ENCODE data around the gene PCTP. TPM values are rescaled to one million over a fixed set of nuclear protein-coding genes. Genes with fewer than 3 reads are reported as not detected.

The PCTP gene
- total and polyA plus RNA-seq, 2 of the 4 experiments (the other 2 are of a cell fraction): 11.6 to 12.9 TPM

GRCh38 chr17:55768936-55769624, 18.2 kb downstream of the PCTP start:
- Histone ChIP-seq H3K4me1 (ENCODE audit: control insufficient read depth, insufficient read depth, low read length) (peaks cover 8% of the 10 kb centered on the region), H3K27me3 (ENCODE audit: control insufficient read depth, insufficient read depth, low read length) (no peaks in the 10 kb centered on the region), H4K8ac (ENCODE audit: low read depth in 2 of 2, low read length in 2 of 2) (0 out of 4 replicates have a peak overlapping the region, but pooled peaks of 1 of the 2 experiments have one; percentile 15), H3K9me3 (ENCODE audit: control insufficient read depth, insufficient read depth, low read length) (no peaks in the 10 kb centered on the region), H2BK5ac (ENCODE audit: low read depth, low read length, poor library complexity, severe bottlenecking) (peak overlapping the region; percentile 62), H2BK20ac (ENCODE audit: low read depth, low read length) (no peak overlapping the region), H3K79me1 (ENCODE audit: low read depth in 1 of 2, low read length in 2 of 2) (no peaks in the 10 kb centered on the region; a peak in 2 of 4 replicates), H3K27ac (ENCODE audit: insufficient read depth, low read length) (peak overlapping the region; percentile 70; the same call in 1 of the 2 replicates), H3K9ac (ENCODE audit: low read depth, low read length) (no peak overlapping the region), H3K4me3 (ENCODE audit: insufficient read depth, low read depth, low read length) (no peak overlapping the region), H3K56ac (ENCODE audit: extremely low read depth, insufficient read depth, low read length) (no peak overlapping the region), H2BK120ac (ENCODE audit: low read depth, low read length) (no peak overlapping the region), H3K23ac (ENCODE audit: low read depth, low read length) (peak overlapping the region; percentile 48; the same call in 1 of the 2 replicates), H3K18ac (ENCODE audit: low read depth, low read length) (peak overlapping the region; percentile 1), H3K9me1 (ENCODE audit: insufficient read depth, low read length) (peaks cover 9% of the 10 kb centered on the region), H4K5ac (ENCODE audit: low read depth, low read length) (no peak overlapping the region), H2AFZ (replicated peaks; ENCODE audit: low read length, poor library complexity) (peak overlapping the region; percentile 62), H2AK9ac (replicated peaks; ENCODE audit: low read depth, low read length, poor library complexity) (no peak overlapping the region), H4K91ac (ENCODE audit: insufficient read depth, low read depth, low read length) (no peak overlapping the region), H4K20me1 (ENCODE audit: insufficient read depth, low read length) (peaks cover 4% of the 10 kb centered on the region; the same call in 1 of the 2 replicates), H3K4ac (ENCODE audit: low read depth, low read length) (no peak overlapping the region; the same call in 1 of the 2 replicates), H3K4me2 (ENCODE audit: low read depth, low read length) (peak overlapping the region; percentile 45), H2AK5ac (ENCODE audit: low read depth, low read length) (no peak overlapping the region), H3K36me3 (ENCODE audit: control insufficient read depth, insufficient read depth, low read length) (peaks cover 20% of the 10 kb centered on the region), H2BK15ac (ENCODE audit: low read depth, low read length) (no peak overlapping the region), H3K14ac (replicated peaks; ENCODE audit: low read depth, low read length) (peak overlapping the region; percentile 49; the same call in 1 of the 2 replicates)
- in situ Hi-C loops (cut with MboI; ENCODE audit: low sequenced_read_pairs): no loop called here
- BruUV-seq (replicated peaks): no TSS peak
- dilution Hi-C loops (cut with HindIII; ENCODE audit: low sequenced_read_pairs, unreplicated experiment): no loop called here
- ChIA-PET POLR2A (ENCODE audit: unreplicated experiment) (no interaction called here), CTCF (interaction anchor here (1.1 to 1.9 kb wide), 5 partner anchors 11 to 243 kb away, joined by 3 to 7 read pairs (median 5); partner anchors contain the start of gene TMEM100)
- intact Hi-C loops (cut with micrococcal nuclease): no loop called here
- TF ChIP-seq FOS (IDR thresholded peaks at IDR 0.05; ENCODE audit: low read depth, low read length) (no peak), USF2 (IDR thresholded peaks at IDR 0.05; ENCODE audit: low read depth, low read length) (peak; percentile 50), NFE2L2 (IDR thresholded peaks at IDR 0.05; ENCODE audit: low read depth, low read length) (no peak)
- ATAC-seq (ENCODE audit: low read depth) (peak; percentile 16; the same call in 1 of the 2 replicates), DNase-seq (peak; percentile 24)

All from IMR-90 (cell line).